ENCODE data around the gene LRRC36.

GRCh38 chr16:67296420-67296819, 30.2 kb upstream of the LRRC36 start:
- TF ChIP-seq CTCF (IDR thresholded peaks at IDR 0.05) (no peak), POLR2A (IDR thresholded peaks at IDR 0.05) (no peak)
